Measurements from ENCODE around the gene MKNK2. TPM values are rescaled to one million over a fixed set of nuclear protein-coding genes. Genes with fewer than 3 reads are reported as not detected.

The MKNK2 gene
- total RNA-seq, 6 experiments from 2014 or later = 80.5 to 218 (median 117) TPM

- WGBS (ENCODE audit: insufficient coverage, low coverage, low lambda C conversion rate, missing lambda C conversion rate) = 0% methylated on average over 2 of the region's 49 CpGs
- peak in 3 of 4 donors; percentile 0 to 9 (median 1) for ATAC-seq
Measured at GRCh38 chr19:2050349-2050990, 574 bp downstream of the MKNK2 start.

GRCh38 chr19:2049741-2050348, 1.2 kb downstream of the MKNK2 start:
- Histone ChIP-seq H3K9me3 (no peaks in the 10 kb centered on the region), H3K27me3 (no peaks in the 10 kb centered on the region), H3K4me3 (peak overlapping the region; percentile 80 to 94 (median 93)), H3K27ac (peak overlapping the region; percentile 94 to 99 (median 98)), H3K36me3 (peaks cover 0 to 22% (median 5%) of the 10 kb centered on the region in 4 donors), H3K4me1 (peaks cover 1 to 77% (median 40%) of the 10 kb centered on the region in 4 donors)
- 0% methylated on average over 9 of the region's 16 CpGs for WGBS (ENCODE audit: insufficient coverage, low coverage, low lambda C conversion rate, missing lambda C conversion rate)
- ATAC-seq (peak; percentile 56 to 75 (median 69)), DNase-seq (peak; percentile 85 to 97 (median 96))
- TF ChIP-seq POLR2A (IDR thresholded peaks at IDR 0.05) (peak; percentile 89), CTCF (IDR thresholded peaks at IDR 0.05) (no peak)
- intact Hi-C loops (cut with DNase I) = no loop called here

More at GRCh38 chr19:2050349-2050990, 574 bp downstream of the MKNK2 start:
- DNase-seq = peak in 1 of 3 donors; percentile 57
- Histone ChIP-seq H3K27ac (peak overlapping the region; percentile 94 to 99 (median 98)), H3K4me1 (peaks cover 1 to 71% (median 37%) of the 10 kb centered on the region in 4 donors), H3K4me3 (peak overlapping the region; percentile 80 to 94 (median 93)), H3K9me3 (no peaks in the 10 kb centered on the region), H3K36me3 (peaks cover 0 to 16% (median 5%) of the 10 kb centered on the region in 4 donors), H3K27me3 (no peaks in the 10 kb centered on the region)
- TF ChIP-seq POLR2A (IDR thresholded peaks at IDR 0.05) (peak; percentile 18), CTCF (IDR thresholded peaks at IDR 0.05) (no peak)
- intact Hi-C loops (cut with DNase I) = no loop called here

GRCh38 chr19:2048959-2049740, 1.9 kb downstream of the MKNK2 start:
- 0% methylated on average over 1 of the region's 27 CpGs for WGBS (ENCODE audit: insufficient coverage, low coverage, low lambda C conversion rate, missing lambda C conversion rate)
- peak overlapping the region; percentile 80 to 94 (median 93) for H3K4me3 ChIP-seq

More at GRCh38 chr19:2048959-2049740, 1.9 kb downstream of the MKNK2 start:
- Histone ChIP-seq H3K36me3 (peaks cover 0 to 28% (median 5%) of the 10 kb centered on the region in 4 donors), H3K27ac (peak overlapping the region; percentile 94 to 99 (median 98)), H3K4me1 (peaks cover 1 to 76% (median 44%) of the 10 kb centered on the region in 4 donors), H3K9me3 (no peaks in the 10 kb centered on the region), H3K27me3 (no peaks in the 10 kb centered on the region)
- intact Hi-C loops (cut with DNase I) = no loop called here
- no peak for TF ChIP-seq CTCF (IDR thresholded peaks at IDR 0.05)
- no peak for TF ChIP-seq POLR2A (IDR thresholded peaks at IDR 0.05)
- peak in 1 of 3 donors; percentile 59 for DNase-seq
- ATAC-seq = peak in 2 of 4 donors; percentile 0 to 3

Measured in right lobe of liver (tissue), 6 donors.